Stimulated activated CD4-positive, alpha-beta T cell treated with anti-CD3 and anti-CD28 coated beads, TNF-alpha, amount 100 ng/mL, for 24 hours (primary cell): ENCODE measurements around the gene CINP.

Source experiments
- DNase-seq, 3 experiments: peaks; one replicate each; pipeline ENCODE4 v3.0.0-alpha.2; 2020; ENCODE audit warnings: low read depth in 3 of 3

Gene CINP

DNA sequence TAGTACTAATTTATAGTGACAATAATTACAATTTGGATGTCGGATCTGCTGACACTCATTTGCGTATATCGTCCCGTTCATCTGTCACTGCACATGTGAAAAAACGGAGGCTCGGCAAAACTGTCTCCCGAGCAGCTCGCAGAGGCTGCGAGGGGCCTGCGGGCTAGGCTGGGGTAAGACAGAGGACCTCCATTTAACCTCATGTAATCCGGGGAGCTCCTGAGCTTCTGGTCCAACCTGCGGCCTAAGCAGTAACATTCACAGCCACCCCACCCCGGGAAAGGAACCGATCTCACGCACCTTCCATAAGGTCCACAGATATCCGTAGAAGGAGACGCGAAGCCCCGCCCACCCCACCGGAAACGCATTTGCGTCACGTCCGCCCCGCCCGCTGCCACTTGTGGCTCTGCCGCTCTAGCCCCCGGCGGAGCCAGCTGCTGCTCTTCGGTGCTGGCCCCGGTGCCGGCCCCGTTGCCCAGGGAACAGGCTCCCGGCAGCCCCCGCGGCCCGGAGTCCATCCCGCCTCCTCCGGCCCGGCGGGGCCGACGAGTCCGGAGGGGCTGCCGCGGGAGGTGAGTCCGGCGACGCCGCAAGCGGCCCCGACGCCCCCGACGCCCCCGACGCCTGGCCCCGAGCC, at the start of gene CINP, which contains the start of gene TECPR2:
Gene CINP, minus strand, starts transcription at position 346 of the 637 bp plus-strand sequence. Its CDS starts 39 bp downstream, at position 307.
Gene TECPR2, plus strand, starts transcription at position 397 of the 637 bp plus-strand sequence. CDS start 13,781 bp downstream, outside the sequence.
- peak; percentile 95 to 99 (median 96) for DNase-seq

GRCh38 chr14:102408724-102409123, 46.0 kb upstream of the CINP start:
- no peak for DNase-seq

- DNase-seq: no peak
These were observed 44.6 kb upstream of the CINP start for GRCh38 chr14:102407258-102407657.

GRCh38 chr14:102403028-102403427, 40.3 kb upstream of the CINP start:
- no peak for DNase-seq

- DNase-seq: no peak
These were observed 33.8 kb upstream of the CINP start for GRCh38 chr14:102396521-102396920.

GRCh38 chr14:102394717-102395375, 32.2 kb upstream of the CINP start:
- DNase-seq: no peak

GRCh38 chr14:102392506-102392905, 29.8 kb upstream of the CINP start:
- DNase-seq: no peak

GRCh38 chr14:102390064-102390855, 27.6 kb upstream of the CINP start:
- DNase-seq: no peak

- DNase-seq: no peak
These were observed 26.6 kb upstream of the CINP start for GRCh38 chr14:102389246-102389645.

DNA sequence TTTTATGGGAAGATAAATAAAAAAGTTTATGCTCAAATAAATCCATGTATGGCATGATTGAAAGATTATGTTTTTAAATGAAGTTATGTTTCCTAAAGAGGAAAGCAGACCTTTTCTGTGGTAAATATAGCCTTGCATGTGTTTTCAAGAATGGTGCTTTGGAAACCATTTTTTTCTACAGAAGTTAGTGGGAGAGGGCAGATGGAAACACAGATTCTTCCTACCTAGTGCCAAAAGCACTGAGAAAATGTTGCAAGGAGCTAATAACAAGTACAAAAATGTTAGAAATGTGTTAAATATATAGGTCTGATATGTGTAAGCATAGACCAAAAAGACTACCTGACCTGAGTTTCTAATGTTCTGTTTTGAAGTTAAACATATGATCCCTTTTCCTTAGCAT, 24.4 kb upstream of the CINP start:
- DNase-seq: no peak

GRCh38 chr14:102378830-102379229, 16.1 kb upstream of the CINP start:
- DNase-seq: no peak

GRCh38 chr14:102377696-102378095, 15.0 kb upstream of the CINP start:
- no peak for DNase-seq

- DNase-seq: no peak
These were observed 12.4 kb upstream of the CINP start for GRCh38 chr14:102375119-102375518.

- no peak for DNase-seq
These were observed 11.6 kb upstream of the CINP start for GRCh38 chr14:102374264-102374663.

GRCh38 chr14:102373110-102373509, 10.4 kb upstream of the CINP start:
- DNase-seq: no peak

GRCh38 chr14:102371361-102371760, 8.7 kb upstream of the CINP start:
- DNase-seq: no peak

- DNase-seq: no peak
These were observed 7.7 kb upstream of the CINP start for GRCh38 chr14:102370305-102370809.

- DNase-seq: peak in 1 of 3 experiments; percentile 32
These were observed 673 bp upstream of the CINP start for GRCh38 chr14:102363182-102363943.

DNA sequence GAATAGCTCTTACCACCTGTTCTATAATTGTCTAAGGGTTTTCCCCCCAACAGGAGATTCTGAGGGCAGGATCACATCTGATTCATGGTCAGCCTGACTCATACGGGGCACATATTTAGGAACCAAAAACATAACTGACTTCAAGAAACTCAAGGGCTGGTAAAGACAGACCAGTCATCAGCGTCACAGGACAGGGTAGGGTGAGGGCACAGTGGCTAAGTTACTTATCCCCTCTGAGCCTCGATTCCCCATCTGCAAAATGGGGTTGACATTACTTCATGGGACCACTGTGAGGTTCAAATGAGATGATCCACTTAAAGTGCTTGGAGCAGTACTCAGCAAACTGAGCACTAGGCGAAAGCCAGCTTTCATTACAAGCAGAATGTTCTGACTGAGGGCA, 606 bp downstream of the CINP start:
- peak; percentile 41 to 58 (median 52) for DNase-seq

DNA sequence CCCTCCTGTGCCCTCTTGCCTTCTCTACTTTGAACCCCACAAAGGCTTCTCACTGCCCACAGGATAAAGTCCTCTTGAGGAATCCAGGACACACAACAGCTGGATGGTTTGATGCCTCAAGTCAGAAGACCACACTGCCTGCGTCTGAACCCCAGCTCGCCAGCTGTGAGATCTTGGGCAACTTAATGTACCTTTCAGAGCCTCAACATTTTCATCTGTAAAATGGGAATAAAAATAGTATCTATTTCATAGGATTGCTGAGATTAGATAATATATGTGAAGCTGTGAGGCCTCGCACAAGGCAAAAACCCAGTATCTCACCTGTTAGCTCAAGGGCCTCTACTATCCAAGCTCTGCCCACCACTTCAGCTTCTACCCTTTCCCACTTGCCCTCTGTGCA, 2.3 kb downstream of the CINP start:
- DNase-seq: no peak

- DNase-seq: no peak
These were observed 3.3 kb downstream of the CINP start for GRCh38 chr14:102359341-102359740.

DNA sequence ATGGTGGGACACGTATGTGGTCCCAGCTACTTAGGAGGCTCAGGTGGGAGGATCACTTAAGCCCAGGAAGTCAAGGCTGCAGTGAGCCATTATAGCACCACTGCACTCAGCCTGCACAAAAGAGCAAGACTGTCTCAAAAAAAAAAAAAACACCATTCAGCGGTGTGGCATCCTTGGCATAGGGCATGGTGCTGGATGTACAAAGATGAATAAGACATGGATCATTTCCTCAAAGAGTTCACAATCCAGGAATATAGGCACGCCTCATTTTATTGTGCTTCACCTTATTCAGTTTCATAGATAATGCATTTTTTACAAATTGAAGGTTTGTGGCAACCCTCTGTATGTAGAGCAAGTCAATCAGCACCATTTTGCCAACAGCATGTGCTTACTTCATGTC, 6.4 kb downstream of the CINP start:
- DNase-seq: no peak
